DND-41 (cell line): ENCODE measurements around the gene ZNF322.

ENCODE experiments used
- EZH2 ChIP-seq: IDR thresholded peaks from 3 replicates; pipeline ENCODE4 v1.6.1; 2012; ENCODE audit warnings: borderline replicate concordance, low read depth, mild to moderate bottlenecking, moderate library complexity, low read length, inconsistent platforms; ENCODE audit not compliant: severe bottlenecking
- TF ChIP-seq, protein P1 (sequence below): IDR thresholded peaks from 2 replicates; pipeline ENCODE4 v1.5.1; 2012; ENCODE audit warnings: borderline replicate concordance, low read length, moderate library complexity, mild to moderate bottlenecking; ENCODE audit not compliant: poor library complexity, severe bottlenecking; ENCODE audit errors: extremely low read depth

DNA sequence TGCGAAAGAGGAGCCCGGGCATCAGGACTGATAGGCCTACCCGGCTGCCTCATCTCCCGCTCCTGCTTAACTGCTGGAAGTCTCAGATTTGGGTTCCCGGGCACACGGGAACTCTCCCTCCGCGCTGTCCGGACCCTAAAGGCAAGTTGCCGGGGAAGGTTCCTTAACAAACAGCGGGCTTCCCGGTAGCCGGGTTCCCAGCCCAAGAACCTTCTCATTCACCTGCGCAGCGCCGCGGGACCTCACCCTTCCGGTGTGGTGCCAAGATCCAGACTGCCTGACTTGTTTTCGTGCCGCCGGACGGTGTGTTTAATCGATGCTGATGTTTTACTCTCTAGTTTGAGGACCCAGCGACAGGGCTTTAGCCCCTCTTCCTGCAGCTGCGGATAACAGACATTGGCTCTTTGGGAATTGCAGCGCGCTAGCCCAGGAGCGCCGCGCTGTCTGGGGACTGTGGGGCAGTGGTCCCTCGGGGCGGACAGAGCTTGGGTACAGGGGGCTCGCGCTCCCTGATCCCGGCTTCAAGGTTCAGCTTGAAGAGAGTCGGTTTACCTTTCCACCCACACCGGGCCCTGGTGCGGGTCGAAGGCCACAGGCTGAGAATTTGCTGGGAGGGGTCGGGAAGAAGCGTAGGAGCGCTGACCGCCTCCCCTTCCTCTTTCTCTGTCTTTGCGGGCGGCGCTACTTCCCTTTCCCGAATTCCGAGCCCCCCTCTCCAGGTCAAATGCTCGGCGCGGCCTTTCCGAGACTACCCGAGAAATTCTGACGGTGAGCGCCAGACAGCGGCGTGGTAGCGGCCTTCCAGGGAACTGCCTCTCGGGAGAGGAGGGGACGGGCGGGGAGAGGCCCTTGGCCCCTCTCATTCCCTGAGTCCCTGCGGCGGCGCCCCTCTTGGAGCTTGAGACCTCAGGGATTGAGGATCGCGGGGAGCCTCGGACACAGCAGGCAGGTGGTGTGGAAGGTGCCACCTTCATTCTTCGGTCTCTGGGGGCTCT, 45.6 kb downstream of the ZNF322 start:
- TF ChIP-seq, protein P1, sequence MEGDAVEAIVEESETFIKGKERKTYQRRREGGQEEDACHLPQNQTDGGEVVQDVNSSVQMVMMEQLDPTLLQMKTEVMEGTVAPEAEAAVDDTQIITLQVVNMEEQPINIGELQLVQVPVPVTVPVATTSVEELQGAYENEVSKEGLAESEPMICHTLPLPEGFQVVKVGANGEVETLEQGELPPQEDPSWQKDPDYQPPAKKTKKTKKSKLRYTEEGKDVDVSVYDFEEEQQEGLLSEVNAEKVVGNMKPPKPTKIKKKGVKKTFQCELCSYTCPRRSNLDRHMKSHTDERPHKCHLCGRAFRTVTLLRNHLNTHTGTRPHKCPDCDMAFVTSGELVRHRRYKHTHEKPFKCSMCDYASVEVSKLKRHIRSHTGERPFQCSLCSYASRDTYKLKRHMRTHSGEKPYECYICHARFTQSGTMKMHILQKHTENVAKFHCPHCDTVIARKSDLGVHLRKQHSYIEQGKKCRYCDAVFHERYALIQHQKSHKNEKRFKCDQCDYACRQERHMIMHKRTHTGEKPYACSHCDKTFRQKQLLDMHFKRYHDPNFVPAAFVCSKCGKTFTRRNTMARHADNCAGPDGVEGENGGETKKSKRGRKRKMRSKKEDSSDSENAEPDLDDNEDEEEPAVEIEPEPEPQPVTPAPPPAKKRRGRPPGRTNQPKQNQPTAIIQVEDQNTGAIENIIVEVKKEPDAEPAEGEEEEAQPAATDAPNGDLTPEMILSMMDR = no peak
- no peak for TF ChIP-seq EZH2
